Stimulated activated CD8-positive, alpha-beta memory T cell treated with anti-CD3 and anti-CD28 coated beads, Interleukin-15, amount 100 ng/mL, for 24 hours (primary cell): ENCODE measurements around the gene RIPOR2.
"Not testable (repeated sequence)": the region's sequence is repeated elsewhere in the genome, so short reads cannot be mapped to it uniquely, and the experiment has no call there.

Source experiments
- DNase-seq: peaks from one replicate; pipeline ENCODE4 v3.0.0-alpha.2; 2020; ENCODE audit warnings: low read depth

Gene RIPOR2

GRCh38 chr6:24951811-24952299, 16.1 kb upstream of the RIPOR2 start:
- no peak for DNase-seq

- no peak for DNase-seq
Observed at GRCh38 chr6:24950218-24950941, 14.6 kb upstream of the RIPOR2 start.

DNA sequence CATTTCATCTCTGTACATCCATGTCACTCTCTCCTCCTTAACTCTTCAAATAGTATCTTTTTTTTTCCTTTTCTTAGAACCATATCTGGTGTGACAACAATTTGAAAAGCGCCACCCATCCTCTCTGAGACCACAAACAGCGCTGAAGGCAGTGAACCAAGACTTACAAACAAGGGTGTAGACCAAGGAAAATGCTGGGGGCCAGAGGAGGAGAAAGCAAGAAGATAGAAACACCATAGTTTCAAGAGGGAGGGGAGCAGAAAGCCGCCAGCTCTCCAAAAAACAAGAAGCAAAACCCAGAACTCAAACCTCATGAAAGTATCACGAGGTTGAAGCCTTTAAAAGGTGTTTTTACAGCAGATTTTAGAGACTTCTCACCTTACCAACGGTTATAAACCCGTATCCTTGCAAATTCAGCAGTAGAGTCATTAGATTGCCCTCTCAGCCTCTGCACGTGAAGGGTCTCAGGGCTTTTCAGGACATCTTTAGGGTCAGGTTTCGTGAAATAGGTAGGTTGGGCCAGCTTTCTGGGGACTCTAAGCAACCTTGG, 13.3 kb upstream of the RIPOR2 start:
- no peak for DNase-seq

- DNase-seq: not testable (repeated sequence)
Observed at GRCh38 chr6:24948261-24948660, 12.5 kb upstream of the RIPOR2 start.

- no peak for DNase-seq
Observed at GRCh38 chr6:24947636-24948035, 11.9 kb upstream of the RIPOR2 start.

DNA sequence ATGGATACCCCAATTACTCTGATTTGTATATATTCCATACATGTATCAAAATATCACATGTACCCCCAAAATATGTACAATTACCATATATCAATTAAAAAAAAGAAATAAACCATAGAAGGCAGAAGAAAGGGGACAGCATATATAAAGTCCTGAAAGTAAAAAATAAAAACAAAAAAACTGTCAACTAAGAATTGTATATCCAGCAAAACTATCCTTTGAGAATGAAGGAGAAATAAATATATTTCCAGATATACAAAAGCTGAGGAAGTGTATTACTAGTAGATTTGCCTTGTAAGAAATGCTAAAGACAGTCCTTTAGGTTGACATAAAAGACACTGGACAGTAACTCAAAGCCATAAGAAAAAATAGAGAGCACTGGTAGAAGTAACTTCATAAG, 9.3 kb upstream of the RIPOR2 start:
- DNase-seq: no peak

- DNase-seq: no peak
Observed at GRCh38 chr6:24943774-24944173, 8.0 kb upstream of the RIPOR2 start.

- DNase-seq: no peak
Observed at GRCh38 chr6:24940311-24940917, 4.7 kb upstream of the RIPOR2 start.

DNA sequence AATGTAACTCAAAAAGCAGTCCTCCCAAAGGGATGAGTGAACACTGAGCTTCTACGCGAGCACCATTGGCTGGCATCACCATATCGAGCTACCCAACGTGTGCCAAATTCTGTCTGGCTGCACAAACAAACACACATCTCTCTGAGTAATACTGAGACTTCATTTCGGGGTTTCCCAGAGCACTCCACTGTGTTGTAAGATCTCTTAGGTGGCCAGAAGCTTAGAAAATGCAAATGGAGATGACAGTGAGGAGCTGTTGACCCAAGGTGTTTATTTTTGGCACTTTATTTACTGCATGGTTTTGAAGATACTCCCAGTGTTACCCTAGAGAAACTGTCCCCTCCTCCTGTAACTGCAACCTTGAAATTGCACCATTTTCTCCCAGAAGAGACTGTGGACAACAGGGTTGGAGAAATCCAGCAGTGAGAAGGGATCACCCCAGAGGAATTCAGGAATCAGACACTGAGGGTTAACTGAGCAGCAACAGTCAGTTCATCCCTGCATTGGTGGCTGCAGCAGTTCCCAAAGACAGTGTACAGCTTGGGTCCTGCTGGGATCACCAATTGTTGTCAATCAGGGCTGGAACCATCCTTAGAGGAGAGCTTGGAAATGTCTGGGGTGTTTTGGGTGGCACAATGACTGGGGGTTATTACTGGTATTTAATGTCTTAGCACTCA, 1.0 kb upstream of the RIPOR2 start:
- DNase-seq: no peak

GRCh38 chr6:24933868-24934401, 1.8 kb downstream of the RIPOR2 start:
- DNase-seq: no peak

GRCh38 chr6:24933266-24933665, 2.5 kb downstream of the RIPOR2 start:
- no peak for DNase-seq

- DNase-seq: no peak
Observed at GRCh38 chr6:24932832-24933231, 2.9 kb downstream of the RIPOR2 start.

GRCh38 chr6:24931718-24932691, 3.8 kb downstream of the RIPOR2 start:
- DNase-seq: no peak

- DNase-seq: no peak
Observed at GRCh38 chr6:24931296-24931695, 4.5 kb downstream of the RIPOR2 start.

DNA sequence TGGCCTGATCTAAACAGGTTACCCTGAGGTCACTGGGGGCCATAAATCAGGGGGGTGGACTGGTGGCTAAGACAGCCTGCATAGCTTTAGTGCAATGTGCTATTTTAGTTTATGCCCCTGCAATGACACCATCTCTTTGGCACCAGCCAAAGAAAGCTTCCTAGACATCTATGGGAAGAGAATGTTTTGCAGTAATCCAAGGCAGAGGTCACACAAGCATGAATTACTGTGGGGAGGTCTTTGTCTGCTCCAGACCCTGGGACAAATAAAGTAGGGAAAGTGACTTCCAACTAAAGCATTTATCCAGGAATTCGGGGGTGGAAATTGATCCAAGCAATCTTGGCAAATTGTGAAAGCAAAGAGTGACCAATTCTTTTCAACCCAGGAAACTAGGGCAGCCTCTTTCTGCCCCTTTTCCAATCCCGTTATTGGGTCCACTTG, 5.3 kb downstream of the RIPOR2 start:
- DNase-seq: no peak

DNA sequence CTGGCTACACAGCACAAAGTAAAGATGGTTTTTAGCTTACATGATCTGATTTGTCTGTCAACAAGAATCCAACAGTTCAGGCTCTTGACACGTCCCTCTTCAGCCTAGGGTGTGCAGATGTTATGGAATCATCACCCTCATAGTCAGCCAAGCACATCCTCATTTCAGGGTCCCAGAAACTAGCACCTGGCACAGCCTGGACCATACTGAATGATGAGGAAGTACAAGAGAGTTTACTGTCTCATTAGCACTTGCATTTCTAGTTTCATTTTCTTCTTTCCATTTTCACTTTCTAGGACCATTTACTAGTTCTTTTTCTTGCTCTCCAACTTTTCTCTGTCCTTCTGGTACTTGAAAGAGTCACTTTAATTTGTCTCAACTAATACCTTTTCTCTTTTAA, 6.5 kb downstream of the RIPOR2 start:
- no peak for DNase-seq

GRCh38 chr6:24927985-24928745, 7.6 kb downstream of the RIPOR2 start:
- DNase-seq: no peak

GRCh38 chr6:24927277-24927955, 8.3 kb downstream of the RIPOR2 start:
- DNase-seq: no peak

GRCh38 chr6:24926647-24927046, 9.1 kb downstream of the RIPOR2 start:
- not testable (repeated sequence) for DNase-seq

DNA sequence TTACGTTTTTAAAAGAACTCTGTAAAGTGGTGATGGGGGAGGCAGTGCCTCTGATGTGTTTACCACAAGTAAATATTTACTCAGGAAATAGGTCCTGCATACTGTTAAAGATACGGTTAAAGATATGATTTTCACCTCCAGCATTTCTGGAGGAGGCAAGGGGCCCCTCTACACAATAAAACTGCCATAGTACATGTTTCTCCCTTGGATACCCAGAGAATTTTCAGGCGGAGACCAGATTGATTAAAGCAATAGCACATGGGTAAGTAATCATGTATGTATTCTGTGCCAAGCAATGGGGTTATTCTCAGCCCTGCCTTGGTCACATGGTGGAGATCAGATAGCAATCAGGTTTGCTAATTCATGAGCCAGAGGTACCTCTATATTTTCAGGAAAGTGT, 9.6 kb downstream of the RIPOR2 start:
- no peak for DNase-seq
